GM19372 (cell line): ENCODE measurements around the gene XRCC1.
"Not testable (repeated sequence)": the region's sequence is repeated elsewhere in the genome, so short reads cannot be mapped to it uniquely, and the experiment has no call there.

Experiments
- ATAC-seq: cut with Tn5 transposase; IDR thresholded peaks from one replicate; pipeline ENCODE4 v1.9.1; 2021; ENCODE audit warnings: mild to moderate bottlenecking, low read depth, moderate library complexity; ENCODE audit not compliant: unreplicated experiment

XRCC1 gene

DNA sequence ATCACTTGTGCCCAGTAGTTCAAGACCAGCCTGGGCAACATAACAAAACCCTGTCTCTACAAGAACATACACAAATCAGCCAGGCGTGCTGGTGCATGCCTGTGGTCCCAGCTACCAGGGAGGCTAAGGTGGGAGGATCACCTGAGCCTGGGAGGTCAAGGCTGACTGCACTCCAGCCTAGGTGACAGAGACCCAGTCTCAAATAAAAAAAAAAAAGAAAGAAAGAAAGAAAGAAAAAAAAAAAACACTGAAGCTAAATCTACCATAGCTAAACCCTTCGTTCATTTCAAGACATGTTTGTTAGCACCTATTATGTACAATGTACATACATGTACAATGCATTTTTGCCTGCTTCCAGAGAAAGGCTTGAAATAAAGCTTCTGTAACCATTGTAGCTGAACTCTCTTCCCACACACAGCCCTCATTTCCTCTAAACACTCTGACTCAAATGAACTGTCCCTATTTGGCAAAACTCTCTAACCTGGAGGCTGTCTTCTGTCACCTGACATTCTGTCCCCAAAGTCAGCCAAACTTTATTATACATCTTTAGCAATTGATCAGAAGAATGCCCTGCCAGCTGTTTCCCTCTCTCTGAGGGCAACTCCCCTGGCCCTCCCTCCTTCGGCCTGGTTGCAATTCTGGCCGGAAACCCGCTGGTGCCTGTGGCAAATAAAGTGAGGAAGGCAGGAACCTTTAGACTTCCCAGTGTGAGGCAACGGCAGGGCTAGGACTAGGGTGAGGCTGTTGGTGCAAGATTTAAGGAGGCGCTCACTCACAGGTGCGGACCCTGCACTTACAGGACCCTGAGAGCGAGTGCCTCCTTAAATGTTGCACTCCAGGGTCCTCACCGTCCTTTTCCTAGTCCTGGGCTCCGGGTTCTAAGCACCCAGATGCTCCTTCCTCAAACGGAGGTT, 50.1 kb downstream of the XRCC1 start:
- no peak for ATAC-seq

- ATAC-seq: not testable (repeated sequence)
Observed at GRCh38 chr19:43523696-43524095, 51.6 kb downstream of the XRCC1 start.

GRCh38 chr19:43522929-43523328, 52.4 kb downstream of the XRCC1 start:
- ATAC-seq: no peak

DNA sequence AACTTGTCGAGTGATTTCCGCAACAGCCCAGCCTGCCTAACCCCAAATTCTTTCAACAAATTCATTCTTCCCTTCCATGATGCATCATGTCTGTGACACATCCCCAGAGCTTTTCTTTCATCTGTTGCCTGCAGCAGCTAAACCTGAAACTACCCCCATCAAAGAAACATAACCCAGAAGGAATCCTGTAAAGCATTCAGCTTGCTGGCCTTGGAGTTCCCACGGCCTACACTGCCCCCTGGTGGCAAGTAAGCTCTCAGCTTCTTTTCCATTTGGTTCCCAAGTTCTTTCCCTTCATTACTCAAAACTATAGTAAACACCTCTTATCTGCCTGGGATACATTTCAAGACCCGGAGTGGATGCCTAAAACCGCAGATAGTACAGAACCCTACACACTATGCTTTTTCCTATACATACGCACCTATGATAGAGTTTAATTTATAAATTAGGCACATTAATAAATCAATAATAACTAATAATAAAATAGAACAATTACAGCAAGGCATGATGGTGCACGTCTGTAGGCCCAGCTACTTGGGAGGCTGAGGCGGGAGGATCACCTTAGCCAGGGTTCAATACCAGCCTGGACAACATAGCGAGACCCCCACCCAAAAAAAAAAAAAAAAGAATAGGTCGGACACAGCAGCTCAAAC, 55.8 kb downstream of the XRCC1 start:
- ATAC-seq: no peak

DNA sequence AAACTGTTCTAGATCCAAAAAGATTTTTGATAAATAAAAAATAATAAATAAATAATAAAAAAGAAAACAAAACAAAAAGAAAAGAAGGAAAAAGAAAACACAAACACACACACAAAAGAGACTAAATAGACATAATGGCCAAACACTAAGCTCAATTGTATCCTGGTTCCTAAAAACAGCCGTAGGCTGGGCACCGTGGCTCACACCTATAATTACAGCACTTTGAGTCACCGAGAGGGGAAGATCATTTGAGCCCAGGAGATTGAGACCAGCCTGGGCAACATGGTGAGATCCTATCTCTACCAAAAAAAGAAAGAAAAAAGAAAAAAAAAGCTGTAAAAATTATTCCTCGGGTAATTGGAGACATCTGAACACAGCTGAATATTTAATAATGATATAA, 57.3 kb downstream of the XRCC1 start:
- no peak for ATAC-seq

DNA sequence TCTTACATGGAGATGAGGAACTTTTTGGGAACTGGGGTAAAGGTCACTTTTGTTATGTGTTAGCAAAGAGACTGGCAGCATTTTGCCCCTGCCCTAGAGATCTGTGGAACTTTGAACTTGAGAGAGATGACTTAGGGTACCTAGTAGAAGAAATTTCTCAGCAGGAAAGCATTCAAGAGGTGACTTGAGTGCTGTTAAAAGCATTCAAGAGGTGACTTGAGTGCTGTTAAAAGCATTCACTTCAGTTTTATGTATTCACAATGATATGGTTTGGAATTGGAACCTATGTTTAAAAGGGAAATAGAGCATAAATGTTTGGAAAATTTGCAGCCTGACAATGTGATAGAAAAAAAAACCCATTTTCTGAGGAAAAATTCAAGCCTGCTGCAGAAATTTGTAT, 62.9 kb downstream of the XRCC1 start:
- not testable (repeated sequence) for ATAC-seq

DNA sequence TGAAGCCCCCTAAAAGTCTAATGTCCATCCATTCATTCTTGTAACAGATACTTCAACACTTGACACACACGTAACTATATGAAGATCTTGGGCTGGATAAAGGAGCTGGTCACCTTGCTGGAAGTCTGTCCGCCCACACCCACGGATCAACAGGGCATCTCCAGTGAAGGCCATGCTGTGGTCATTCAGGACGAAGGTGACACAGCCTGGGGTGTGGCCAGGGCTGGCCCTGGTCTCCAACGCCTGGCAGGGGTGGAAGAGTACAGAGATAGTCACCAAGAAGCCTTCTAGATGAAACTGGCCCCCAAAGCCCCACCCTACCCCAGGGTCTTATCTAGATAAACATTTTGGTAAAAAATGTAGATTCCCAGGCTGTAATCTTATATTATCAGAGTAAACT, 64.0 kb downstream of the XRCC1 start:
- ATAC-seq: no peak

GRCh38 chr19:43510713-43511112, 64.6 kb downstream of the XRCC1 start:
- ATAC-seq: no peak

DNA sequence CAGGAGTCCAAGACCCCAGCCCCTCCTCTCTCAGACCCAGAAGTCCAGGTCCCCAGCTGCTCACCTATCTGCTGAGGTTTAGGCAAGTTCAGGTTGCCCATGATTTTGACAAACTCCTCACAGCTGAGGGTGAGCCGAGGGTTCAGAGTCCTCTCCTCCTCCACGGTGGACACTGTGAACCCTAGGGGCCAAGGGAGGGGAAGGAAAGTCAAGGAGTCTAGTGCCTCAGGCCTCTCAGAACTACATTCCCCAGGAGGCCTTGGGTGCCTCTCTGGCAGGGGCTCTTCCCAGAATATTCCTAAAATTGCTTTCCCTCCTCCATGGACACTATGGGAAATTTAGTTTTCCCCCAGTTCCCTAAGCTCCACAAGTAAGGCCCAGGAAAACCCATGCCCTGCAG, 67.4 kb downstream of the XRCC1 start:
- no peak for ATAC-seq

- no peak for ATAC-seq
Observed at GRCh38 chr19:43506629-43507028, 68.7 kb downstream of the XRCC1 start.

GRCh38 chr19:43505941-43506340, 69.4 kb downstream of the XRCC1 start:
- ATAC-seq: no peak

DNA sequence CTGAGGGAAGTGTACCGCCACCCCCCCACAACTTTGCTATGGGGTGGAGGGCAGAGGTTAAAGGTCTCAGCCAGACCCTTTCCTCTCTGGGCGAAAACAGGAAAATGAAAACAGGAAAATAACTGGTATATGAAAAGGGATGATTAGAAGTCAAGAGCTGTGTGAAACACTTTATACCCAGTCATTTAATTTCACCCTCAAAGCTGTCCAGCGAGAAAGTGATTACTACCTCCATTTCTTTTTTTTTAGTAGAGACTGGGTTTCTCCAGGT, 70.2 kb downstream of the XRCC1 start:
- ATAC-seq: no peak

DNA sequence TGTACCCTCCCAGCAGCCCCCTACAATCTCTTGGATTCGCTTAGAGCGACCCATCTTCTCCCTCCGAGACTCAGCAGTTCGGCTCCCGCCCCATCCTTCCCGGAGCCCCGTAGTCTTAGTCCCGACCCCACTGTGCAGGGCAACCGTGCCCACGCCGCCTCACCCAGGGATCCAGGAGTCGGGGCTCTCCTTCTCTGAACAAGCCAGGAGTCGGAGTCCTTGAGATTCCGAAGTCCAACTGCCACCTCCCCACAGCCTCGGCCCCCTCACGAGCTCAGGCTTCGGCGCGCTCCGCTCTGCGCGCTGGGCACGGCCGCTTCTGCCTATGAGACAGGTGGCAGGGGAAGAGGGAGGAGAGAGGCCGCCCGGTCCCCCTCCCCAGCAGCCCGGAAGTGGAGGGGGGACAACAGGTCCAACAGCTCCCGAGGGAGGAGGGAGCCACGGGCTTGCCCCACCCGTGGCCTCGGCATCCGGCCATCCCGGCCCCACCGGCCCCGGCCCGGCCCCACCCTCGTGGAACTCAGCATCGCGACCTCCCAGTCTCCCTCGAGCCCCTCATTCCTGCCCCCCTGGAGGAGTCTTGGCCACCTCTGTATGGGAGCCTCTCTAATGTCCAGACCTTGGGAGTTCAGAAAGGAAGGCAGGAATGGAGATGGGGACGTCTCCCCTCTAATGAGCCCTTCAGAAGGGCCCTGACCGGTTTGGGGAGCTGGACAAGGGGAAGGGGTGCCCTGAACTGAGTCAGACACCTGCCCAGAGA, 70.7 kb downstream of the XRCC1 start, which contains the start of gene PHLDB3:
TSS of gene PHLDB3 (minus strand) at position 321 of the 760 bp plus-strand sequence. CDS start 628 bp downstream, outside the sequence.
- no peak for ATAC-seq

DNA sequence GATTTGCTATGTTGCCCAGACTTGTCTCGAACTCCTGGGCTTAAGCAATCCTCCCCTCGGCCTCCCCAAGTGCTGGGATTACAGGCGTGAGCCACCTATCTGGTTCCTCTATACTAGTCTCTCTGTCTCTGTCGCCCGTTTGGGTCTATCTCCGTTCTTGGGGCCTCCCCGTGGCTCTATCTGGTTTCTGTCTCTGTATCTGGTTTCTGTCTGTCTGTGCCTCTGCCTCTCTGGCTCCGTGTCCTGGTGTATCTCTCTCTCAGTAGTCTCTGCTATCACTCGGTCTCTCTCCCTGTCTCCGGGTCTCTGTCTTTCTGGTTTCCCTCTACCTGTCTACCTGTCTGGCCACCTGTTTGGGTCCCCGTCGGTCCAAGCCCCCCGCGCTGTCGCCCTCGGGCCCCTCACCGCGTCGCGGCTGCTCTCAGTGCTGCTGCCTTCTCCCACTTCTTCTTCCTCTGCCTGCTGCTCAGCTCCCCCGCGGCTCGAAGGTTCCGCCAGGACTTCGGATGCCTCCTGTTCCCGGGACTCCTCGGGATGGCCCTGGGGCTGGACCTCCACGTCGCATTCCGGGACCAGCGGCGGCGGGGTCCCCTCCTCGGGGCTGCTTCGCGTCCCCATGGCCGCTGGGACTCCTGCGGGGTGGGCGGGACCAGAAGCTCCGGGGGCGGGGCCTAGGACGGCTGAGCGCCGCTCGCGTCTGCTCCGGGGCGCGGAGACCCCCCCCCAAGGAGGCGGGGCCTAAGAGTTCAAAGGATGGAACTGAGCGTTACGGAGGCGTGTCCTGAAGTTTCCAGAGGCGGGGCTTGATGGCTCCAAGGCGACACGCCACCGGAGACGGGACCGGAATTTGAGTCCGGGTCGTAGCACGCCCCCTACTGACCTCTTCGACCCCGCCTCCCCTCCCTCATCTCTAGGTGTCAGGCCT, 71.6 kb downstream of the XRCC1 start:
- peak; percentile 85 for ATAC-seq

GRCh38 chr19:43502419-43502976, 72.8 kb downstream of the XRCC1 start:
- no peak for ATAC-seq

DNA sequence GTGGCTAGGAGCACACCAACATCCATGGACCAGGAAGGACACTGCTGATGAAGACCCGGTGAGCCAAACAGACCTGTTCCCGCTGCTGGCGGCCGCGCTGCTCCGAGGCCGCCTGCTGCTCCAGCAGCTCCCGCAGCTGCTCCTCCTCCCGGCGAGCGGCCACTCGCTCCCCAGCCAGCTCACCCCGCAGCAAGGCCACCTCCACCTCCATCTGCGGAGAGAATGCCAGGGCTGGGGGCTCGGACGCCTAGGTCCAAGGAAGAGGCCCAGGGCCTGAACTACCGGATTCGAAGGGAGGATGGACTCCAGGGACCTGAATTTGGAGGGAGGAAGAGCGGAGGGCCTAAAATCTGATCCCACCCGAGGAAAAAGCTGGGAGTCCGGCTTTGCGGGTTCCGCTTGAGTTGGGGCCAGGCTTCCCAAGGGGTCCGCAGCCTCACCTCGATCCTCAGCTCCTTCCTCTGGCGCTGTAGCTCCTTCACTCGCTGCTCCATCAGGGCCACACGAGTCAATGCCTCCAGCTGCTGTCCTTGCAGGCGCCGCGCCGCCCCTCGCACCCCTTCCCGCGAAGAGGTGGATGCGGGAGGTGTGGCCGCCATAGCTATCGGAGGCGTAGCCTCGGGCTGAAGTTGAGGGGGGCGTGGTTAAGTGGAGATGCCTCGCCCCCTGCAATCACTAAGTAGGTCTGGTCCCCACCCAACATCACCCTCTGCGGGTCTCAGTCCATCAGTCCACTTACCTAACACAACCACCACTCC, 73.5 kb downstream of the XRCC1 start:
- ATAC-seq: no peak

GRCh38 chr19:43499042-43499441, 76.3 kb downstream of the XRCC1 start:
- ATAC-seq: no peak

- ATAC-seq: no peak
Observed at GRCh38 chr19:43498233-43498842, 77.0 kb downstream of the XRCC1 start.

DNA sequence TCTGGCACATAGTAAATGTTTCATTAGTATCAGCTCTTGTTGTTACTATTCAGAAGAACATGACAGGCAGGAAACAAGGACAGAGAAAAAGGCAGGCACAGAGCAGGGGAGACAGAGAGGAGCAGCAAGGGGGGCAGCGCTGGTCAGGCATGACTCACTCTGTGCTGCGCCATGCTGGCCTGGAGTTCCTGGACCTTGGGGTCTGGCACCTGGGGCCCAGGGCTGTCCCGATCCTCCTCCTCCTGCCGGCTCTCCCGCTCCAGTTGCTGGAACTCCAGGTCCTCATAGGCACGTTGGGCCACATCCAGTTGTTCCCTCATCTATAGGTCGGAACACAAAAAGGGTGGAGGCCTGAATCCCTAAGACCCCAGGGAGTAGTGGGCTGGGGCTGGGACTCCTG, 78.4 kb downstream of the XRCC1 start:
- ATAC-seq: no peak
